H9 (cell line): ENCODE data around the gene CACNA2D3. TPM values are rescaled to one million over a fixed set of nuclear protein-coding genes. Genes with fewer than 3 reads are reported as not detected.

Experiments
- DNase-seq: peaks from one replicate; pipeline ENCODE4 v3.0.0-alpha.2; 2017
- H2AFZ ChIP-seq: one replicate; pipeline ENCODE4 v1.6.1; 2013; ENCODE audit warnings: mild to moderate bottlenecking, low read length, control low read depth, moderate library complexity
- H2AK5ac ChIP-seq: 2 replicates; pipeline ENCODE4 v1.6.1; 2013; ENCODE audit warnings: low read length, control low read depth, mixed read lengths; ENCODE audit not compliant: insufficient read length
- H2BK120ac ChIP-seq: one replicate; pipeline ENCODE4 v1.6.1; 2013; ENCODE audit warnings: low read depth, mild to moderate bottlenecking, low read length, control low read depth, inconsistent platforms; ENCODE audit not compliant: poor library complexity, severe bottlenecking
- H2BK12ac ChIP-seq: 2 replicates; pipeline ENCODE4 v1.6.1; 2013; ENCODE audit warnings: low read length, control low read depth, mixed read lengths, low read depth; ENCODE audit not compliant: insufficient read length
- H2BK15ac ChIP-seq: 2 replicates; pipeline ENCODE4 v1.6.1; 2013; ENCODE audit warnings: low read depth, low read length, control low read depth
- H2BK20ac ChIP-seq: one replicate; pipeline ENCODE4 v1.6.1; 2013; ENCODE audit warnings: low read depth, mild to moderate bottlenecking, low read length, control low read depth, inconsistent platforms; ENCODE audit not compliant: poor library complexity, severe bottlenecking
- H2BK5ac ChIP-seq: 2 replicates; pipeline ENCODE4 v1.6.1; 2013; ENCODE audit warnings: low read length, control low read depth, mixed read lengths; ENCODE audit not compliant: insufficient read length
- H3K14ac ChIP-seq: 2 replicates; pipeline ENCODE4 v1.6.1; 2013; ENCODE audit warnings: low read length, control low read depth; ENCODE audit not compliant: insufficient read depth
- H3K18ac ChIP-seq: 2 replicates; pipeline ENCODE4 v1.6.1; 2013; ENCODE audit warnings: low read depth, mild to moderate bottlenecking, mixed read lengths, low read length, control low read depth; ENCODE audit not compliant: insufficient read length
- H3K23ac ChIP-seq: 2 replicates; pipeline ENCODE4 v1.6.1; 2013; ENCODE audit warnings: low read length, control low read depth, mixed read lengths, low read depth; ENCODE audit not compliant: insufficient read length
- H3K23me2 ChIP-seq: 2 replicates; pipeline ENCODE4 v1.6.1; 2013; ENCODE audit warnings: low read depth, mild to moderate bottlenecking, mixed read lengths, low read length, control low read depth; ENCODE audit not compliant: insufficient read length, poor library complexity, severe bottlenecking
- H3K27ac ChIP-seq: 2 replicates; pipeline ENCODE4 v1.5.1; 2013; ENCODE audit warnings: low read length, control low read depth, mixed read lengths, low read depth; ENCODE audit not compliant: insufficient read length
- H3K27me3 ChIP-seq: 2 replicates; pipeline ENCODE4 v1.6.1; 2013; ENCODE audit warnings: low read length, control low read depth, inconsistent platforms; ENCODE audit not compliant: insufficient read depth
- H3K4ac ChIP-seq: 2 replicates; pipeline ENCODE4 v1.6.1; 2013; ENCODE audit warnings: low read depth, mild to moderate bottlenecking, control low read depth, inconsistent platforms, low read length, moderate library complexity
- H3K4me1 ChIP-seq: 2 replicates; pipeline ENCODE4 v1.6.1; 2013; ENCODE audit warnings: low read length, control low read depth, inconsistent platforms; ENCODE audit not compliant: insufficient read depth
- H3K4me2 ChIP-seq: 2 replicates; pipeline ENCODE4 v1.6.1; 2013; ENCODE audit warnings: low read length, control low read depth, mixed read lengths; ENCODE audit not compliant: insufficient read length, insufficient read depth
- H3K56ac ChIP-seq: 2 replicates; pipeline ENCODE4 v1.6.1; 2013; ENCODE audit warnings: low read depth, mild to moderate bottlenecking, mixed read lengths, low read length, control low read depth; ENCODE audit not compliant: insufficient read length
- H3K79me1 ChIP-seq: 2 replicates; pipeline ENCODE4 v1.6.1; 2013; ENCODE audit warnings: low read depth, mild to moderate bottlenecking, moderate library complexity, low read length, control low read depth, inconsistent platforms; ENCODE audit not compliant: insufficient read depth, poor library complexity, severe bottlenecking
- H3K79me2 ChIP-seq: 2 replicates; pipeline ENCODE4 v1.6.1; 2013; ENCODE audit warnings: low read length, control low read depth, inconsistent platforms; ENCODE audit not compliant: insufficient read depth
- H3K9ac ChIP-seq: 2 replicates; pipeline ENCODE4 v1.6.1; 2013; ENCODE audit warnings: low read length, control low read depth, mixed read lengths; ENCODE audit not compliant: insufficient read length; ENCODE audit errors: extremely low read depth
- H3K9me3 ChIP-seq: one replicate; pipeline ENCODE4 v1.6.1; 2013; ENCODE audit warnings: low read depth, low read length, inconsistent platforms; ENCODE audit not compliant: control insufficient read depth
- H3T11ph ChIP-seq: one replicate; pipeline ENCODE4 v1.6.1; 2013; ENCODE audit warnings: mild to moderate bottlenecking, low read length, control low read depth, inconsistent platforms
- H4K20me1 ChIP-seq: one replicate; pipeline ENCODE4 v1.6.1; 2013; ENCODE audit not compliant: control insufficient read depth, insufficient read length, insufficient read depth
- H4K5ac ChIP-seq: 2 replicates; pipeline ENCODE4 v1.6.1; 2013; ENCODE audit warnings: low read depth, mild to moderate bottlenecking, mixed read lengths, low read length, control low read depth; ENCODE audit not compliant: insufficient read length
- H4K8ac ChIP-seq: replicated peaks from 2 replicates; pipeline ENCODE4 v1.6.1; 2013; ENCODE audit warnings: low read length, control low read depth, mixed read lengths, low read depth; ENCODE audit not compliant: insufficient read length
- H4K91ac ChIP-seq: 2 replicates; pipeline ENCODE4 v1.6.1; 2013; ENCODE audit warnings: low read depth, mild to moderate bottlenecking, moderate library complexity, mixed read lengths, low read length, control low read depth; ENCODE audit not compliant: insufficient read length
- H3K27ac Mint-ChIP-seq, 3 experiments: 2 replicates in 2 of 3; 3 replicates in 1 of 3; pipeline ENCODE4 v1.8.0; 2020 to 2021; ENCODE audit warnings: mixed read lengths in 3 of 3, mild to moderate bottlenecking in 1 of 3, moderate library complexity in 1 of 3
- H3K27me3 Mint-ChIP-seq: 2 replicates; pipeline ENCODE4 v1.8.0; 2021; ENCODE audit warnings: low read depth, mild to moderate bottlenecking, moderate library complexity, mixed read lengths
- H3K36me3 Mint-ChIP-seq, 3 experiments: 2 replicates in 2 of 3; 3 replicates in 1 of 3; pipeline ENCODE4 v1.8.0; 2020 to 2021; ENCODE audit warnings: low read depth in 3 of 3, mixed read lengths in 3 of 3; ENCODE audit not compliant: insufficient read depth in 1 of 3
- H3K4me1 Mint-ChIP-seq, 2 experiments: 2 replicates each; pipeline ENCODE4 v1.8.0; 2020; ENCODE audit warnings: mixed read lengths in 2 of 2
- H3K4me3 Mint-ChIP-seq, 2 experiments: 2 replicates in 1 of 2; 3 replicates in 1 of 2; pipeline ENCODE4 v1.8.0; 2020 to 2021; ENCODE audit warnings: mild to moderate bottlenecking in 2 of 2, mixed read lengths in 2 of 2, moderate library complexity in 1 of 2
- H3K9me3 Mint-ChIP-seq, 2 experiments: 2 replicates in 1 of 2; 3 replicates in 1 of 2; pipeline ENCODE4 v1.8.0; 2020; ENCODE audit warnings: mild to moderate bottlenecking in 2 of 2, mixed read lengths in 2 of 2, moderate library complexity in 1 of 2
- CTCF ChIP-seq: fragments of 200-600 bp; sonication (generic); conservative IDR thresholded peaks from 3 replicates; pipeline ENCODE4 v1.8.0; 2021; ENCODE audit warnings: antibody characterized with exemption, mild to moderate bottlenecking
- whole genome bisulfite sequencing: extraction: QIAGEN DNeasy Blood & Tissue Kit; methylation state at CpG from one replicate; pipeline ENCODE4 v1.1.7; 2013; ENCODE audit warnings: missing lambda C conversion rate, low lambda C conversion rate, mixed read lengths; ENCODE audit not compliant: insufficient read length; ENCODE audit errors: extremely low coverage; 5-methylcytosine and 5-hydroxymethylcytosine counted together
- total RNA-seq: library from RNA; stranded (reverse); gene quantifications from 2 replicates; pipeline ENCODE4 v1.2.1, GENCODE V29; 2021

The CACNA2D3 gene
- total RNA-seq, 1 experiment from 2014 or later: 3.2 TPM

GRCh38 chr3:54962200-54962599, 839.8 kb downstream of the CACNA2D3 start:
- Histone ChIP-seq H2AFZ (no peak overlapping the region), H3K4ac (no peak overlapping the region), H3K79me1 (no peaks in the 10 kb centered on the region), H3K27me3 (no peaks in the 10 kb centered on the region), H3K56ac (no peak overlapping the region), H4K20me1 (no peaks in the 10 kb centered on the region), H2BK120ac (no peak overlapping the region), H3K79me2 (no peaks in the 10 kb centered on the region), H3K18ac (no peak overlapping the region), H2BK5ac (no peak overlapping the region), H4K8ac (no peak overlapping the region), H3K9ac (no peak overlapping the region), H3K27ac (no peak overlapping the region), H2BK20ac (no peak overlapping the region), H3K14ac (no peak overlapping the region), H2AK5ac (no peak overlapping the region), H3K4me2 (no peak overlapping the region), H3T11ph (no peak overlapping the region), H4K5ac (no peak overlapping the region), H3K4me1 (no peaks in the 10 kb centered on the region), H3K23me2 (no peaks in the 10 kb centered on the region), H2BK12ac (no peak overlapping the region), H3K9me3 (no peaks in the 10 kb centered on the region), H2BK15ac (no peak overlapping the region), H4K91ac (no peak overlapping the region), H3K23ac (no peak overlapping the region)
- peaks cover 13 to 16% of the 10 kb centered on the region in 2 experiments for H3K4me1 Mint-ChIP-seq
- 0 out of 7 replicates have a peak, but pooled peaks cover 0 to 2% (median 0%) of the 10 kb centered on the region in 3 experiments for H3K36me3 Mint-ChIP-seq
- H3K27ac Mint-ChIP-seq: no peak overlapping the region
- no peak for TF ChIP-seq CTCF
- WGBS: no CpG with 5 or more reads among the region's 2 CpGs
- DNase-seq: no peak
- no peaks in the 10 kb centered on the region for H3K9me3 Mint-ChIP-seq
- H3K4me3 Mint-ChIP-seq: no peak overlapping the region
- H3K27me3 Mint-ChIP-seq: no peaks in the 10 kb centered on the region; the same call in 1 of the 2 replicates
